ENCODE results near the gene TIGD6. TPM values are rescaled to one million over a fixed set of nuclear protein-coding genes. Genes with fewer than 3 reads are reported as not detected.

TIGD6 gene
- total RNA-seq, 2 experiments from 2014 or later = 1.2 to 2.2 TPM

DNA sequence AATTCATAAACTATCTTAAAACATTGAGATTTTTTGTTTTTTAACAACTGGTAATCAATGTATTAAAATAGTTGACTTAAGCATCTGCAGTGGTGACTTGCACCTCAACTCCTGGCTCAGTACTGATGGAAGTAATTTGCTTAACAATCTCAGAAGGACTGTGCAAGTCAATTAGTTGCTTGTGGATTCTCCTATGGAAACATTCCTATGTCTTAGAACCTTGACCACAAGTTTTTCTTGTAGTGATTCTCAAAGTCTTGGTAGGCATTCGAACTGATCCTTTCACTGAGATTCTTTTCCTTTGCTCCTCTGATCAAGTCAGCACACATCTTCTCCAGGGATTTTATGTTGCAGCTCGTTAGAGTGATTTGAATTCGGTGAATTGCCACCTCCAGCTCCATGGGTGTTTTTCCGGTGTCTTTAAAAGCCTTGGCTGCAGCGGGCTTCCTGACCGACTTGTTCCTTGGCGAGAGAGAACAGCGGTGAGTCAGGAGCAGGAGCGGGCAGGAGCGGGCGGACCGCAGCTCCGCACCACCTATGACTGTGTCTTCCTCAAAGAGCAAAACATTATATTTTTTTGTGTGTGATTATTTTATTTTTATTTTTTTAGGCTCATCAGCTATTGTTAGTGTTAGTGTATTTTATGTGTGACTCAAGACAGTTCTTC, 21.2 kb upstream of the TIGD6 start:
- ATAC-seq = no peak
- no peaks in the 10 kb centered on the region for H3K27me3 Mint-ChIP-seq
- CTCF ChIA-PET = interaction anchor here (1.0 to 1.3 kb wide), 4 partner anchors 8 to 31 kb away, joined by 3 to 5 read pairs (median 4); no protein-coding TSS in a partner anchor
- peak overlapping the region; percentile 37 for H3K27ac Mint-ChIP-seq
- no peak overlapping the region for H3K4me3 Mint-ChIP-seq
- no peak for DNase-seq
- H3K9me3 Mint-ChIP-seq = no peaks in the 10 kb centered on the region
- POLR2A ChIA-PET = interaction anchor here (0.9 kb wide), 1 partner anchor 9 kb away, joined by 3 read pairs; no protein-coding TSS in a partner anchor
- TF ChIP-seq, protein P1, sequence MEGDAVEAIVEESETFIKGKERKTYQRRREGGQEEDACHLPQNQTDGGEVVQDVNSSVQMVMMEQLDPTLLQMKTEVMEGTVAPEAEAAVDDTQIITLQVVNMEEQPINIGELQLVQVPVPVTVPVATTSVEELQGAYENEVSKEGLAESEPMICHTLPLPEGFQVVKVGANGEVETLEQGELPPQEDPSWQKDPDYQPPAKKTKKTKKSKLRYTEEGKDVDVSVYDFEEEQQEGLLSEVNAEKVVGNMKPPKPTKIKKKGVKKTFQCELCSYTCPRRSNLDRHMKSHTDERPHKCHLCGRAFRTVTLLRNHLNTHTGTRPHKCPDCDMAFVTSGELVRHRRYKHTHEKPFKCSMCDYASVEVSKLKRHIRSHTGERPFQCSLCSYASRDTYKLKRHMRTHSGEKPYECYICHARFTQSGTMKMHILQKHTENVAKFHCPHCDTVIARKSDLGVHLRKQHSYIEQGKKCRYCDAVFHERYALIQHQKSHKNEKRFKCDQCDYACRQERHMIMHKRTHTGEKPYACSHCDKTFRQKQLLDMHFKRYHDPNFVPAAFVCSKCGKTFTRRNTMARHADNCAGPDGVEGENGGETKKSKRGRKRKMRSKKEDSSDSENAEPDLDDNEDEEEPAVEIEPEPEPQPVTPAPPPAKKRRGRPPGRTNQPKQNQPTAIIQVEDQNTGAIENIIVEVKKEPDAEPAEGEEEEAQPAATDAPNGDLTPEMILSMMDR (IDR thresholded peaks at IDR 0.05) = no peak
- H3K4me1 Mint-ChIP-seq (ENCODE audit: low read depth) = peaks cover 12% of the 10 kb centered on the region
- H3K36me3 Mint-ChIP-seq (ENCODE audit: low read depth) = peaks cover 47% of the 10 kb centered on the region
- intact Hi-C loops (cut with micrococcal nuclease) = no loop called here

DNA sequence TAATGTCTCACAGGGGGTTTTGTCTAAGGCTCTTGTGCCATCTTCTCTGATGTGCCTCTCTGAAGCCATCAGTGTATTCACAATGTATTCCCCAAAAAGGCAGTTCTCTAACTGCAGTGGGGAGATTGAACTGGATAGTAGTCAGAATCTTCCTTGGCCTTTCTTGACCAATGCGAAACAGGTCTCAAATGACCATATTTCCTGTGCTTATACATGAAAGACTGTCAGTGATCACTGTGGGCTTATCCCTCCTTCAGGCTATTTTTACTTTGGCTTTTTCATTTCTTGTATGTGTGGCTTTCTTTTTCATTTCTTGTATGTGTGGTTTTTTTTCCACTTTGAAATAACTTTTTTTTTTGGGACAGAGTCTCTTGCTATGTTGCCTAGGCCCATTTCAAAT, 19.8 kb upstream of the TIGD6 start:
- ChIA-PET POLR2A (no interaction called here), CTCF (interaction anchor here (1.3 kb wide), 1 partner anchor 13 kb away, joined by 5 read pairs; no protein-coding TSS in a partner anchor)
- Mint-ChIP-seq H3K4me1 (ENCODE audit: low read depth) (peaks cover 12% of the 10 kb centered on the region), H3K4me3 (no peak overlapping the region), H3K27ac (peak overlapping the region; percentile 55), H3K27me3 (no peaks in the 10 kb centered on the region), H3K36me3 (ENCODE audit: low read depth) (peaks cover 56% of the 10 kb centered on the region), H3K9me3 (peaks cover 6% of the 10 kb centered on the region)
- intact Hi-C loops (cut with micrococcal nuclease) = no loop called here
- ATAC-seq (no peak), DNase-seq (no peak)
- TF ChIP-seq, protein P1 (IDR thresholded peaks at IDR 0.05) = no peak

DNA sequence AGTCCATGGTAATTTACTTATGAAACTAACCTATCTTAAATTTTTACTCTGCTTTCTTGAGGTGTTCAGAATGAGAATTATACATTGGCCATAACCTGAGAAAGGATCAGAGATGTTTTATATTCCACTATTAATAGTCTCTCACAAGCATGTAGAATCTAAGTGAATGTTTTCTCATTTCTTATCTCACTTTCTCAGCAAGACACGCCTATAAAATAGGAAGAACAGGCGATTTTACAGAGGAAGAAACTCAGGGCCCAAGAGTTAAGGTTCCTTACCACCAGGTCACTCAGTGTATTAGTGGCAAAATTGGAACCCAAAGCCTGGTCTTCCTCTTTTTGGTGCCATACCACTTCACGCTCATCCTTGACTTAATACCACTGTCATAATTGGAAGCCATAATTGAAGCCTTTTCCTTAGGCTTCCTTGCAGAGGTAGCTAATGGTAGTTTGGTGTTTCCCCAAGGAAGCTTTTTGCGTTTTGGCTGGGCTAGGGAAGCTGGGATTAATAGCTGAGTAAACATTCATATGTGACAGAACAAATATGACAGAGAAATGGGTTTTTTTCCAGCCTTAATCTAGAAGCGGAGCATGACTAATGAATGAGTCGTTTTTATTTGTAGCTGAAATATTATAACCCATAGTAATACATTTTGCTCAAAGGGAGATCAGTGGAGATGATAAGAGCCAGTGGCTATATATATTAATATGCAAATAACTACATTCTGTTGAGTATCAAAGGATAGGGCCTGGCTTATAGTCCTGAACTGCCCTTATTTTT, 17.0 kb upstream of the TIGD6 start:
- no peak for DNase-seq
- CTCF ChIA-PET = interaction anchor here (0.7 kb wide), 1 partner anchor 49 kb away, joined by 3 read pairs; no protein-coding TSS in a partner anchor
- no peaks in the 10 kb centered on the region for H3K27me3 Mint-ChIP-seq
- peaks cover 71% of the 10 kb centered on the region for H3K36me3 Mint-ChIP-seq (ENCODE audit: low read depth)
- peaks cover 6% of the 10 kb centered on the region for H3K9me3 Mint-ChIP-seq
- no peak overlapping the region for H3K27ac Mint-ChIP-seq
- TF ChIP-seq, protein P1 (IDR thresholded peaks at IDR 0.05) = no peak
- POLR2A ChIA-PET = interaction anchor here (2.3 kb wide), 1 partner anchor 12 kb away, joined by 9 read pairs; no protein-coding TSS in a partner anchor
- no peak for ATAC-seq
- H3K4me1 Mint-ChIP-seq (ENCODE audit: low read depth) = peaks cover 12% of the 10 kb centered on the region
- intact Hi-C loops (cut with micrococcal nuclease) = no loop called here
- no peak overlapping the region for H3K4me3 Mint-ChIP-seq

DNA sequence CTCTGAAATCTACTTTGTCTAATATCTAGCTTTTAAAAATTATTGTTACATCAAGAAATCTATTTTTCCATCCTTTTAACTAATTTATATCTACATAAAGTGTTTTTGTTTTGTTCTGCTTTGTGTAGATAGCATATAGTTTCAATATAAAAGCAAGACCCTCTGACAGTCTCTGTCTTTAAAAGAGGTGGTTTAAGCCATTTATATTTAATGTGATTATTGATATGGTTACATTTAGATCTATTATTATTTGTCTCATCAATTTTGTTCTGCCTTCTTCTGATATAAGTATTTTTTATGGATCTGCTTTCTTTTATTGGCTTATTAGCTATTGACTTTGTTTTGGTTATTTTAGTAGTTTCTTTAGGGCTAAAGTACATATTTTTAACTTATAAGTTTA, 16.1 kb upstream of the TIGD6 start:
- H3K4me3 Mint-ChIP-seq = no peak overlapping the region
- H3K36me3 Mint-ChIP-seq (ENCODE audit: low read depth) = peaks cover 71% of the 10 kb centered on the region
- peaks cover 6% of the 10 kb centered on the region for H3K9me3 Mint-ChIP-seq
- ChIA-PET CTCF (interaction anchor here (1.0 kb wide), 1 partner anchor 183 kb away, joined by 3 read pairs; no protein-coding TSS in a partner anchor), POLR2A (interaction anchor here (2.3 kb wide), 1 partner anchor 11 kb away, joined by 9 read pairs; no protein-coding TSS in a partner anchor)
- ATAC-seq (no peak), DNase-seq (no peak)
- H3K4me1 Mint-ChIP-seq (ENCODE audit: low read depth) = peaks cover 4% of the 10 kb centered on the region
- intact Hi-C loops (cut with micrococcal nuclease) = no loop called here
- TF ChIP-seq, protein P1 (IDR thresholded peaks at IDR 0.05) = no peak
- H3K27me3 Mint-ChIP-seq = no peaks in the 10 kb centered on the region
- H3K27ac Mint-ChIP-seq = no peak overlapping the region

Measured in activated CD8-positive, alpha-beta T cell treated with anti-CD3 and anti-CD28 coated beads for 36 hours (primary cell).